RWPE2 (cell line): Measurements from ENCODE around the gene IFI44L.
A peak's percentile ranks its signal among the peaks of the same experiment; 100 is the strongest.

Experiments used
- ATAC-seq: fragments of 200-7000 bp; cut with Tn5 transposase; 3 replicates; pipeline ENCODE4 v1.9.1; 2021; ENCODE audit warnings: low read depth
- DNase-seq: peaks from one replicate; pipeline ENCODE4 v3.0.0-alpha.2; 2020; ENCODE audit warnings: low spot score
- H3K27ac ChIP-seq: fragments of 450-650 bp; 2 replicates; pipeline ENCODE4 v1.5.1; 2017; ENCODE audit warnings: mild to moderate bottlenecking; ENCODE audit not compliant: poor library complexity, severe bottlenecking
- H3K27me3 ChIP-seq: fragments of 250-450 bp; sonication (Bioruptor Pico); 2 replicates; pipeline ENCODE4 v1.5.1; 2021; ENCODE audit warnings: mild to moderate bottlenecking, moderate library complexity; ENCODE audit not compliant: insufficient read depth, poor library complexity, severe bottlenecking
- H3K36me3 ChIP-seq: fragments of 250-450 bp; sonication (Bioruptor Pico); 2 replicates; pipeline ENCODE4 v1.5.1; 2020; ENCODE audit warnings: low read depth, mild to moderate bottlenecking, moderate library complexity
- H3K4me1 ChIP-seq: fragments of 250-450 bp; sonication (Bioruptor Pico); 2 replicates; pipeline ENCODE4 v1.5.1; 2021; ENCODE audit warnings: mild to moderate bottlenecking, moderate library complexity; ENCODE audit not compliant: insufficient read depth, poor library complexity, severe bottlenecking
- H3K4me3 ChIP-seq: fragments of 250-450 bp; sonication (Bioruptor Pico); 2 replicates; pipeline ENCODE4 v1.5.1; 2021; ENCODE audit warnings: mild to moderate bottlenecking, moderate library complexity; ENCODE audit not compliant: severe bottlenecking
- H3K9me3 ChIP-seq: fragments of 250-450 bp; sonication (Bioruptor Pico); 2 replicates; pipeline ENCODE4 v1.5.1; 2021; ENCODE audit warnings: mild to moderate bottlenecking, moderate library complexity; ENCODE audit not compliant: severe bottlenecking
- TF ChIP-seq, protein P1 (sequence below): fragments of 450-650 bp; IDR thresholded peaks from one replicate; pipeline ENCODE4 v1.5.1; 2017; ENCODE audit warnings: mild to moderate bottlenecking, moderate library complexity; ENCODE audit not compliant: poor library complexity, severe bottlenecking

The IFI44L gene

GRCh38 chr1:78604643-78605042, 15.6 kb upstream of the IFI44L start:
- no peak overlapping the region for H3K4me3 ChIP-seq
- DNase-seq (no peak), ATAC-seq (no peak)
- H3K27ac ChIP-seq = no peak overlapping the region
- H3K9me3 ChIP-seq = no peaks in the 10 kb centered on the region
- no peaks in the 10 kb centered on the region for H3K27me3 ChIP-seq
- no peaks in the 10 kb centered on the region for H3K4me1 ChIP-seq
- TF ChIP-seq, protein P1, sequence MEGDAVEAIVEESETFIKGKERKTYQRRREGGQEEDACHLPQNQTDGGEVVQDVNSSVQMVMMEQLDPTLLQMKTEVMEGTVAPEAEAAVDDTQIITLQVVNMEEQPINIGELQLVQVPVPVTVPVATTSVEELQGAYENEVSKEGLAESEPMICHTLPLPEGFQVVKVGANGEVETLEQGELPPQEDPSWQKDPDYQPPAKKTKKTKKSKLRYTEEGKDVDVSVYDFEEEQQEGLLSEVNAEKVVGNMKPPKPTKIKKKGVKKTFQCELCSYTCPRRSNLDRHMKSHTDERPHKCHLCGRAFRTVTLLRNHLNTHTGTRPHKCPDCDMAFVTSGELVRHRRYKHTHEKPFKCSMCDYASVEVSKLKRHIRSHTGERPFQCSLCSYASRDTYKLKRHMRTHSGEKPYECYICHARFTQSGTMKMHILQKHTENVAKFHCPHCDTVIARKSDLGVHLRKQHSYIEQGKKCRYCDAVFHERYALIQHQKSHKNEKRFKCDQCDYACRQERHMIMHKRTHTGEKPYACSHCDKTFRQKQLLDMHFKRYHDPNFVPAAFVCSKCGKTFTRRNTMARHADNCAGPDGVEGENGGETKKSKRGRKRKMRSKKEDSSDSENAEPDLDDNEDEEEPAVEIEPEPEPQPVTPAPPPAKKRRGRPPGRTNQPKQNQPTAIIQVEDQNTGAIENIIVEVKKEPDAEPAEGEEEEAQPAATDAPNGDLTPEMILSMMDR = no peak
- no peaks in the 10 kb centered on the region for H3K36me3 ChIP-seq

DNA sequence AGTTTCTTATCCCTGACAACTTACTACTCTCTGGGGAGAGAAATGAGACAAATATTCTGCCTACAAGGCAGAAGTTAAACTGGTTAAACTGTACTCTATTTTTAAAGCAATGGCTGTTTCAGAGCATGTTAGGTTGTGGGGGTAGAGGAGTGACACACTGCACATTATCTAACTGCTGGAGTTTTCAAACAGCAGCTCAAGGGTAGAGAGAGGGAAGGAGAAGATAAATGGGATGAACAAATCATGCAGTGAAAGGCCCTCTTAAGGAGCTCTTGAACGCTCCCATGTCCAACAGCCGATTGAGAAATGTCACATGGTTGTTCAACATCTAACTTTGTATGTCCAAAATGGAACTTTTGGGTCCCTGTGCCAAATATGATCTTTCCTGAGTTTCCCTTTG, 14.0 kb upstream of the IFI44L start:
- TF ChIP-seq, protein P1 = no peak
- H3K36me3 ChIP-seq = no peaks in the 10 kb centered on the region
- no peak overlapping the region for H3K4me3 ChIP-seq
- H3K27me3 ChIP-seq = no peaks in the 10 kb centered on the region
- DNase-seq (no peak), ATAC-seq (no peak)
- H3K27ac ChIP-seq = no peak overlapping the region
- H3K9me3 ChIP-seq = no peaks in the 10 kb centered on the region
- no peaks in the 10 kb centered on the region for H3K4me1 ChIP-seq

- H3K36me3 ChIP-seq = no peaks in the 10 kb centered on the region
- DNase-seq (no peak), ATAC-seq (no peak)
- no peaks in the 10 kb centered on the region for H3K9me3 ChIP-seq
- TF ChIP-seq, protein P1 = peak; percentile 90
- no peak overlapping the region for H3K27ac ChIP-seq
- no peaks in the 10 kb centered on the region for H3K4me1 ChIP-seq
- no peaks in the 10 kb centered on the region for H3K27me3 ChIP-seq
- no peak overlapping the region for H3K4me3 ChIP-seq
Observed at GRCh38 chr1:78607334-78607927, 12.8 kb upstream of the IFI44L start.

GRCh38 chr1:78607944-78608343, 12.3 kb upstream of the IFI44L start:
- Histone ChIP-seq H3K27ac (no peak overlapping the region), H3K36me3 (no peaks in the 10 kb centered on the region), H3K4me1 (no peaks in the 10 kb centered on the region), H3K9me3 (no peaks in the 10 kb centered on the region), H3K27me3 (no peaks in the 10 kb centered on the region), H3K4me3 (no peak overlapping the region)
- TF ChIP-seq, protein P1 = no peak
- ATAC-seq (no peak), DNase-seq (no peak)

GRCh38 chr1:78617615-78618026, 2.6 kb upstream of the IFI44L start:
- Histone ChIP-seq H3K9me3 (no peaks in the 10 kb centered on the region), H3K27me3 (no peaks in the 10 kb centered on the region), H3K4me1 (peaks cover 26% of the 10 kb centered on the region), H3K4me3 (no peak overlapping the region), H3K36me3 (no peaks in the 10 kb centered on the region), H3K27ac (no peak overlapping the region)
- TF ChIP-seq, protein P1 = peak; percentile 93
- DNase-seq (no peak), ATAC-seq (peak; percentile 46)
